ENCODE data around the gene PPP1R10.

- TF ChIP-seq HNRNPLL (IDR thresholded peaks at IDR 0.05; ENCODE audit: low read depth, low read length, poor library complexity, severe bottlenecking) (no peak), PHF21A (CRISPR knock-in tag; IDR thresholded peaks at IDR 0.05) (no peak), XBP1 (CRISPR knock-in tag; IDR thresholded peaks at IDR 0.05) (no peak)
- TF ChIP-seq, protein P1, sequence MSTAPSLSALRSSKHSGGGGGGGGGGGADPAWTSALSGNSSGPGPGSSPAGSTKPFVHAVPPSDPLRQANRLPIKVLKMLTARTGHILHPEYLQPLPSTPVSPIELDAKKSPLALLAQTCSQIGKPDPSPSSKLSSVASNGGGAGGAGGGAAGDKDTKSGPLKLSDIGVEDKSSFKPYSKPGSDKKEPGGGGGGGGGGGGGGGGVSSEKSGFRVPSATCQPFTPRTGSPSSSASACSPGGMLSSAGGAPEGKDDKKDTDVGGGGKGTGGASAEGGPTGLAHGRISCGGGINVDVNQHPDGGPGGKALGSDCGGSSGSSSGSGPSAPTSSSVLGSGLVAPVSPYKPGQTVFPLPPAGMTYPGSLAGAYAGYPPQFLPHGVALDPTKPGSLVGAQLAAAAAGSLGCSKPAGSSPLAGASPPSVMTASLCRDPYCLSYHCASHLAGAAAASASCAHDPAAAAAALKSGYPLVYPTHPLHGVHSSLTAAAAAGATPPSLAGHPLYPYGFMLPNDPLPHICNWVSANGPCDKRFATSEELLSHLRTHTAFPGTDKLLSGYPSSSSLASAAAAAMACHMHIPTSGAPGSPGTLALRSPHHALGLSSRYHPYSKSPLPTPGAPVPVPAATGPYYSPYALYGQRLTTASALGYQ (CRISPR knock-in tag; IDR thresholded peaks at IDR 0.05): no peak
- TF ChIP-seq, protein P2, sequence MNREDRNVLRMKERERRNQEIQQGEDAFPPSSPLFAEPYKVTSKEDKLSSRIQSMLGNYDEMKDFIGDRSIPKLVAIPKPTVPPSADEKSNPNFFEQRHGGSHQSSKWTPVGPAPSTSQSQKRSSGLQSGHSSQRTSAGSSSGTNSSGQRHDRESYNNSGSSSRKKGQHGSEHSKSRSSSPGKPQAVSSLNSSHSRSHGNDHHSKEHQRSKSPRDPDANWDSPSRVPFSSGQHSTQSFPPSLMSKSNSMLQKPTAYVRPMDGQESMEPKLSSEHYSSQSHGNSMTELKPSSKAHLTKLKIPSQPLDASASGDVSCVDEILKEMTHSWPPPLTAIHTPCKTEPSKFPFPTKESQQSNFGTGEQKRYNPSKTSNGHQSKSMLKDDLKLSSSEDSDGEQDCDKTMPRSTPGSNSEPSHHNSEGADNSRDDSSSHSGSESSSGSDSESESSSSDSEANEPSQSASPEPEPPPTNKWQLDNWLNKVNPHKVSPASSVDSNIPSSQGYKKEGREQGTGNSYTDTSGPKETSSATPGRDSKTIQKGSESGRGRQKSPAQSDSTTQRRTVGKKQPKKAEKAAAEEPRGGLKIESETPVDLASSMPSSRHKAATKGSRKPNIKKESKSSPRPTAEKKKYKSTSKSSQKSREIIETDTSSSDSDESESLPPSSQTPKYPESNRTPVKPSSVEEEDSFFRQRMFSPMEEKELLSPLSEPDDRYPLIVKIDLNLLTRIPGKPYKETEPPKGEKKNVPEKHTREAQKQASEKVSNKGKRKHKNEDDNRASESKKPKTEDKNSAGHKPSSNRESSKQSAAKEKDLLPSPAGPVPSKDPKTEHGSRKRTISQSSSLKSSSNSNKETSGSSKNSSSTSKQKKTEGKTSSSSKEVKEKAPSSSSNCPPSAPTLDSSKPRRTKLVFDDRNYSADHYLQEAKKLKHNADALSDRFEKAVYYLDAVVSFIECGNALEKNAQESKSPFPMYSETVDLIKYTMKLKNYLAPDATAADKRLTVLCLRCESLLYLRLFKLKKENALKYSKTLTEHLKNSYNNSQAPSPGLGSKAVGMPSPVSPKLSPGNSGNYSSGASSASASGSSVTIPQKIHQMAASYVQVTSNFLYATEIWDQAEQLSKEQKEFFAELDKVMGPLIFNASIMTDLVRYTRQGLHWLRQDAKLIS (CRISPR knock-in tag; IDR thresholded peaks at IDR 0.05): no peak
- TF ChIP-seq, protein P3, sequence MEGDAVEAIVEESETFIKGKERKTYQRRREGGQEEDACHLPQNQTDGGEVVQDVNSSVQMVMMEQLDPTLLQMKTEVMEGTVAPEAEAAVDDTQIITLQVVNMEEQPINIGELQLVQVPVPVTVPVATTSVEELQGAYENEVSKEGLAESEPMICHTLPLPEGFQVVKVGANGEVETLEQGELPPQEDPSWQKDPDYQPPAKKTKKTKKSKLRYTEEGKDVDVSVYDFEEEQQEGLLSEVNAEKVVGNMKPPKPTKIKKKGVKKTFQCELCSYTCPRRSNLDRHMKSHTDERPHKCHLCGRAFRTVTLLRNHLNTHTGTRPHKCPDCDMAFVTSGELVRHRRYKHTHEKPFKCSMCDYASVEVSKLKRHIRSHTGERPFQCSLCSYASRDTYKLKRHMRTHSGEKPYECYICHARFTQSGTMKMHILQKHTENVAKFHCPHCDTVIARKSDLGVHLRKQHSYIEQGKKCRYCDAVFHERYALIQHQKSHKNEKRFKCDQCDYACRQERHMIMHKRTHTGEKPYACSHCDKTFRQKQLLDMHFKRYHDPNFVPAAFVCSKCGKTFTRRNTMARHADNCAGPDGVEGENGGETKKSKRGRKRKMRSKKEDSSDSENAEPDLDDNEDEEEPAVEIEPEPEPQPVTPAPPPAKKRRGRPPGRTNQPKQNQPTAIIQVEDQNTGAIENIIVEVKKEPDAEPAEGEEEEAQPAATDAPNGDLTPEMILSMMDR (CRISPR knock-in tag; IDR thresholded peaks at IDR 0.05): no peak
Measured at GRCh38 chr6:30601436-30601814, 15.6 kb downstream of the PPP1R10 start.
